ENCODE results near the gene LTBP3. TPM values are rescaled to one million over a fixed set of nuclear protein-coding genes. Genes with fewer than 3 reads are reported as not detected.

Gene LTBP3
- total and polyA plus RNA-seq, 9 of the 15 experiments (the other 6 are each of a cell fraction or from before 2014, with no cell fraction given) = 0.06 to 20.5 (median 4.8) TPM

- TF ChIP-seq ZBTB2 (IDR thresholded peaks at IDR 0.05) = no peak
- TF ChIP-seq EWSR1 (IDR thresholded peaks at IDR 0.05; ENCODE audit: borderline replicate concordance, low read depth, partially characterized antibody) = peak; percentile 37
- TF ChIP-seq ARID3A (IDR thresholded peaks at IDR 0.05; ENCODE audit: borderline replicate concordance, low read depth, low read length) = no peak
- no peak for TF ChIP-seq HDAC6 (IDR thresholded peaks at IDR 0.05; ENCODE audit: low read depth, low read length)
- no peak for TF ChIP-seq THRA (IDR thresholded peaks at IDR 0.05)
- TF ChIP-seq ZBTB9 (CRISPR knock-in tag; IDR thresholded peaks at IDR 0.05) = peak; percentile 62
- peak; percentile 90 for TF ChIP-seq ELF4 (CRISPR knock-in tag; IDR thresholded peaks at IDR 0.05)
- no peak; the same call in 1 of the 2 replicates for TF ChIP-seq CAMTA2 (CRISPR knock-in tag; conservative IDR thresholded peaks at IDR 0.05)
- no peak for TF ChIP-seq L3MBTL2 (IDR thresholded peaks at IDR 0.05)
- TF ChIP-seq NBN (IDR thresholded peaks at IDR 0.05; ENCODE audit: low read depth) = no peak
- no peak for TF ChIP-seq TSHZ1 (CRISPR knock-in tag; IDR thresholded peaks at IDR 0.05)
- TF ChIP-seq ZSCAN32 (CRISPR knock-in tag; IDR thresholded peaks at IDR 0.05) = peak; percentile 50; the same call in 1 of the 2 replicates
- TF ChIP-seq ZNF232 (CRISPR knock-in tag; IDR thresholded peaks at IDR 0.05) = no peak; the same call in 1 of the 2 replicates
- TF ChIP-seq LCOR (CRISPR knock-in tag; IDR thresholded peaks at IDR 0.05) = 0 out of 2 replicates have a peak, but pooled peaks have one; percentile 0
- TF ChIP-seq RBM17 (IDR thresholded peaks at IDR 0.05; ENCODE audit: borderline replicate concordance, low read depth, low read length) = no peak
- no peak for TF ChIP-seq ATF2 (CRISPR knock-in tag; IDR thresholded peaks at IDR 0.05)
Observed at GRCh38 chr11:65504674-65505465, 53.3 kb downstream of the LTBP3 start (continued).
